G401 (cell line): ENCODE measurements around the gene TANC1. TPM values are rescaled to one million over a fixed set of nuclear protein-coding genes. Genes with fewer than 3 reads are reported as not detected.

Experiments used
- DNase-seq: peaks from one replicate; pipeline ENCODE4 v3.0.0-alpha.2; 2015; ENCODE audit warnings: low spot score
- in situ Hi-C: cut with HindIII; loops from 2 replicates; pipeline ENCODE4 v1.10.0; 2016; ENCODE audit warnings: low sequenced_read_pairs, mixed read lengths
- total RNA-seq: library from RNA; depleted of rRNA; stranded (reverse); fragments of >200 nt; shearing (Covaris generic); gene quantifications from 2 replicates; pipeline ENCODE4 v1.2.3, GENCODE V29; 2014

Gene TANC1
- total RNA-seq, 1 experiment from 2014 or later, result 2.8 TPM

DNA sequence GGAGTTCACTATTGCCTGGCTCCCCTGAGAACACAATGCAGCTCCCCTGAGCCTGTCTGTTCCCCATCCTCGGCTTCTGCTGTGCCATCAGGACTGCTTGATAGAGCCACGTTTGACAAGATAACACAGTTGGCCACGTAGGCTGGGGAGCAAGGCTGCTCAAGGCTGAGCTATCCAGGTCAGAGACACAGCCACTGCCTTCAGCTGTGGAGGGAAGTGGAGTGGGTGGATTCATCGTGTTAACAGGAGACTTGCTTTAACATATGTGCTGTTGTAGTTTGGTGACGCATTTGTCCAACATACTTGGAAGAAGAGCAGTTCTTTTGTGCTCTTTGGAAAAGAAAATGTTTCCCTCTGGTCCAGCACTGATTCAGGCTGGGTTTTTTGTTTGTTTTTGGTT lies 249.2 kb downstream of the TANC1 start:
- DNase-seq, result no peak
- in situ Hi-C loops, result no loop called here

- DNase-seq, result no peak
- in situ Hi-C loops, result no loop called here
Measured at GRCh38 chr2:159218389-159218788, 249.9 kb downstream of the TANC1 start.

DNA sequence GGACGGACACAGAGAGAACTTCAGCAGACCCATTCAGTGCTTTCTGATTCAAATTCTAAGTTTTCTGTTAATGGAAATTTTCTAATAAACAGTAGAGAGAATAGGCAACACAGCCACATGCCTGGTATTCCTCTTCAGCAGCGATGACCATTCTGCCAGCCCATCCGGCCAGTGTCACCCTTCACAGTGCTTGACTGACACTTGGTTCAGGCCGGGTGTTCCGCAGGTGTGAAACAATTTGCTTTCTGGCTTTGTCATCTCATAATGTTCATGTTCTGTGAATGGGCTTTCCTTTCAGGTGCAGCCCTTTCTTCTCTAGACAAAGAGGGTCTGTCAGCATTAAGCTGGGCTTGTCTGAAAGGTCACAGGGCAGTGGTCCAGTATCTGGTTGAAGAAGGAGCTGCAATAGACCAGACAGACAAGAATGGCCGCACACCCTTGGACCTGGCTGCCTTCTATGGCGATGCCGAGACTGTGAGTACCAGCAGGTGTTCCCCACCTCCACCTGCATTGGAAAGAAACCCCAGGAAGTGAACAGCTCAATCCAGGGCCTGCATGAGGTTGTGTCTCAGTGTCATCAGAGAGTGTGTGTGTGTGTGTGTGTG lies 251.1 kb downstream of the TANC1 start:
- in situ Hi-C loops, result no loop called here
- no peak for DNase-seq

DNA sequence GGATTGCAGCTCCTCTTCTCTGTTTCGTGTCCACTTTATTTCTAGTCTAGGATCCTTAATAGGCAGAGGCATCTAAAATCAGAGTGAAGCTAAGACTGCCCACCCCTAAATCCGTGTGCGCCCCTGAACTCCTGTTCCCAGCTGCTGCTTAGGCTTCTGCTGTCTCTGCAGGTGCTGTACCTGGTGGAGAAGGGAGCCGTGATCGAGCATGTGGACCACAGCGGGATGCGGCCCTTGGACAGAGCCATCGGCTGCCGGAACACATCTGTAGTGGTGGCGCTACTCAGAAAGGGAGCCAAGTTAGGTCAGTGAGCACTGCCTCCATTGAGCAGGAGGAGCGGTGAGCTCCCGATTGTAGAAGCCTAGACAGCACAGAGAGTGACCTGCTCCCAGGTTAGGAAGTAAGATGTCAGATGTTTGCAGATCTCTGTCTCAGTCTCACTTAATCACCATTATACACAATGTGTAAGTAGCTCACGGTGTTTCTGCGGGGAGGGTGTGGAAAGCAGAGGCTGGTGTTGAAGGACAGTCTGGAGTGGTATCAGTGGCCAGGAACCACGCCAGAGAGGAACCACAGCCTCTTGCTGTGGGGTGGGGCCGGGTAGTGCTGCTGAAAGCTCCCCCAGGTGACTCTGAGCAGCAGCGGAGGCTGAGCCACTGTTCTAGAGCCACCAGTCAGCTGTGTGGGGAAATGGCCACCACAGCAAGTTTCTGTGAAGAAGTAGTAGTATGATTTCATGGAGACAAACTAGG lies 255.8 kb downstream of the TANC1 start:
- no peak for DNase-seq

GRCh38 chr2:159225025-159226016 lies 256.9 kb downstream of the TANC1 start:
- in situ Hi-C loops, result no loop called here
- DNase-seq, result no peak

More for the DNA sequence above, 255.8 kb downstream of the TANC1 start:
- in situ Hi-C loops, result no loop called here

- in situ Hi-C loops, result no loop called here
- no peak for DNase-seq
Measured at GRCh38 chr2:159226059-159226461, 257.6 kb downstream of the TANC1 start.

DNA sequence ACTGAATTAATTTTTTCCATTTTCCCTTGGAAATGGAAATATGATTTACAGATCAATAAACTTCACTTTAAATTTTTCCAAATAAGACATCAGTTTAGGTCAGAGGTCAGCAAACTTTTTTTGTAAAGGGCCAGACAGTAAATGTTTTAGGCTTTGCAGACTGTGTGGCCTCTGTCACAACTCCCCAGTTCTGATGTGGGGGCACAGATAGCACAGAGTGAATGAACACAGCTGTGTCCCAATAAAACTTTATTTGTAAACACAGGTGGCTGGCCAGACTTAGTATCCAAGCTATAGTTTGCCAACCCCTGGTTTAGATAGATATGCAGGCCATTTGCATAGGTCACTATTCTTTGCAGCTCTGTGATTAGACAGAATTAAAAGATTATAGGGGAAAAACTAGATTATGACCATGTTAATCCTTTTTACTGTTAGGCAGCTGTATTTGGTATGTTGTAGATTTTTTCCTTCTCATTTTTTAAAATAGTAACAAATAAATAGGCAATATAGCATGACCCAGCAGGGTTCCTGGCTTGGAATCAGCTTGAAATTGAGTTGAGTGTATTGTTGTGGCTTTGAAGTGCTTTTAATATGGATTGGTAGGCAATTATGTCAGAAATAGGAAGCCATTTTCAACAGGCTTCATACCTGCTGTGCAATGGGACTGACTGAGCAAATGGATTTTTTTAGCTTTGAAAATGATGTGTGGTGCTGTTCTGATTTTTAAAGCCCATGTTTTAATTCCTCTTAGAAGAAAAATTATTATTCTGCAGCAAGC lies 258.4 kb downstream of the TANC1 start:
- in situ Hi-C loops, result no loop called here

DNA sequence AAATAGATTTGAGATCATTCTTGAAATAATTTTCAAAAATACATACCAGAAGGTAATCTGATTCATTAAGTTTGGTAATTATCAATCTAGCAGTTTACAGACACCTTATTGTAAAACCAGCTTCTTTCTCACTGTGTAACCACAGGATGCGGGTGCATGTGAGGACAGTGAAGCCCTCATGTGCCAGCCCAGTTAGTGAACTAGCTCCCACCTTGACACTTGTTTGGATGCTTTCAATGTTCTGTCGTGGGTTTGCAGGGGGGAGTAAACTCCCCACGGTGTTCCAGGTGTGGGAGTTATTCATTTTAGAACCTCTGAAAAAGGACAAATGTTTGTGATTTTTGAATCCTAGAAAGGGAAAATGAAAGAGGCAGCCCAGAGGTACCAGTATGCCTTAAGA lies 259.0 kb downstream of the TANC1 start:
- no peak for DNase-seq
- in situ Hi-C loops, result no loop called here

More for the DNA sequence above, 258.4 kb downstream of the TANC1 start:
- DNase-seq, result no peak

DNA sequence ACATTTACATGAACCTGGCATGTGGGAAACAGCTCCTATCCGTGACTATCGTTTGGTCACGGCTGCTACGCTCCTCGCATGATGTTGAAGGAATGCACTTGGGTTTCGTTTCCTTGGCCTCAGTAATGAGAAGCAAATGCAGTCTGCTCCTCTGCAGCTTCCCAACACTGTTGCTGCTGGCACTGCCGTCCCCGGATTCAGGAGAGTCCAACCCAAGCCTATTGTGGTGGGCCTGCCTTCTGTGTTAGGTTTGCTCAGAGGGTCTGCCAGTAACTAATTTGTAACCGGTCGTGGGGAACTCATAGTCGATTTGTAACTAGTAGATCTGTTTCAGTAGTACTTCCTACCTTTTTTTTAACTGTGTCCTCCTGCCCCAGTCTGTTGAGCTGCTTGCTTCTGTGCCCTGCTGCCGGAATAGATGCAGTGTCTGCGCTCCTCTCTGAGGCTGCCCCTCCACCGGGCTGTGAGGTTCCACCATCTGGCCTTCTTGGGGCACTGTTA lies 259.7 kb downstream of the TANC1 start:
- in situ Hi-C loops, result no loop called here
- DNase-seq, result peak; percentile 72

DNA sequence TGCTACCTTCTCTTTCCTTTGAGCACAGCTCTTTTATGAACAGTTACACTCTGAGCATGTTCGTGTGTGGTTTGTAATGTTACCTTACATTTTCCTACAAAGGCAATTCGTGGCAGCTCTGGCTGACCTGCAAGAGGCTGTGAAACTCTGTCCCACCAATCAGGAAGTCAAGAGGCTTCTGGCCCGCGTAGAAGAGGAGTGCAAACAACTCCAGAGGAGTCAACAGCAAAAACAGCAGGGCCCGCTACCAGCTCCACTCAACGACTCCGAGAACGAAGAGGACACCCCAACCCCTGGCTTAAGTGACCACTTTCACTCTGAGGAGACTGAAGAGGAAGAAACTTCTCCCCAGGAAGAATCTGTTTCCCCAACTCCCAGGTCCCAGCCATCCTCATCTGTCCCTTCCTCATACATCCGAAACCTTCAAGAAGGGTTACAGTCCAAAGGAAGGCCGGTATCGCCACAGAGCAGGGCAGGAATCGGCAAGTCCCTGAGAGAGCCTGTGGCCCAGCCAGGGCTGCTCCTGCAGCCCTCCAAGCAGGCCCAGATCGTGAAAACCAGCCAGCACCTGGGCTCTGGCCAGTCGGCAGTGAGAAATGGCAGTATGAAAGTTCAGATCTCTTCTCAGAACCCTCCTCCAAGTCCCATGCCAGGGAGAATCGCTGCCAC lies 261.2 kb downstream of the TANC1 start:
- in situ Hi-C loops, result no loop called here

GRCh38 chr2:159230145-159230877 lies 261.9 kb downstream of the TANC1 start:
- in situ Hi-C loops, result no loop called here
- no peak for DNase-seq

More for the DNA sequence above, 261.2 kb downstream of the TANC1 start:
- no peak for DNase-seq

GRCh38 chr2:159232456-159233170 lies 264.2 kb downstream of the TANC1 start:
- no peak for DNase-seq
- in situ Hi-C loops, result no loop called here

GRCh38 chr2:159234868-159235267 lies 266.4 kb downstream of the TANC1 start:
- DNase-seq, result no peak
- in situ Hi-C loops, result no loop called here

DNA sequence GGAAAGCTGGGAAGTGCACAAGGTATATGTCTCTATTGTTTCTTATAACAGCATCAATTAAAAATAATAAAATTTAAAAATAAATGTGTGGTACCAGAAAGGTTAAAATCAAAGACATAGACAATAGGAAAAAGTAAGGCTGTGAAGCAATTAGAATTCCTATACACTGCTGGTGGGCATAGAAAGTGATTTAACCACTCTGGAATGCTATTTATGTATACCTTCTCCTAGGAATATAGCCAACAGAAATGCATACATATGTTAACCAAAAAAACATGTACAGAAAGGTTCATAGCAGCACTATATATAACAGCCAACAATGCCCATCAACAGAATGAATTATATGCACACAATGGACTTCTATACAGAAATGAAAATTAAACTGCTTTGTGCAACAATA lies 275.1 kb downstream of the TANC1 start:
- DNase-seq, result no peak
- in situ Hi-C loops, result no loop called here

- in situ Hi-C loops, result no loop called here
- DNase-seq, result no peak
Measured at GRCh38 chr2:159246325-159246988, 278.0 kb downstream of the TANC1 start.

- in situ Hi-C loops, result no loop called here
- DNase-seq, result peak; percentile 47
Measured at GRCh38 chr2:159249990-159250715, 281.7 kb downstream of the TANC1 start.
